ENCODE results near the gene C16orf74. TPM values are rescaled to one million over a fixed set of nuclear protein-coding genes. Genes with fewer than 3 reads are reported as not detected.

C16orf74 gene
- total RNA-seq, 1 donor from 2014 or later = 2.3 TPM

DNA sequence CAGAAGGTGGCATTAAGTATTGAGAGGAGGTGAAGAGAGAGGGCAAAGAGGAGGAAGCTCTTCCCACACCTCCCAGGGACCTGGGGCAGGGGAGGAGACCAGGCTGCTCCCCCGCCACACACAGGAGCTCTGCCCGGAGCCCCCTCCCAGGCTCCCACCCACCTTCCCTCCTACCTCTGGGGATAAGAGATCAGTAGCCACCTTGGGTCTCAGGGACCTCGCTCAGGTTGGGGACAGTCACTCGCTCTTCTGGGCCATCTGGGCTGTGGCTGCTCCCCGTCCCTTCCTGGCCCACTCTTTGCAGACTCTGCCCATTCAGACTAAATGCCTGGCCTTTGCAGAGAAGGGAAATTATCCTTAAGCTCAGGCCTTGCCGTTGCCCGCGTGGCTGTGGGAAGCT lies 14.9 kb upstream of the C16orf74 start:
- Histone ChIP-seq H3K27ac (replicated peaks) (no peak overlapping the region), H3K4me1 (no peaks in the 10 kb centered on the region), H3K4me3 (no peak overlapping the region), H3K27me3 (ENCODE audit: low read depth) (peaks cover 30% of the 10 kb centered on the region), H3K36me3 (no peaks in the 10 kb centered on the region), H3K9me3 (replicated peaks) (no peaks in the 10 kb centered on the region)
- no peak for DNase-seq
- TF ChIP-seq, protein P1, sequence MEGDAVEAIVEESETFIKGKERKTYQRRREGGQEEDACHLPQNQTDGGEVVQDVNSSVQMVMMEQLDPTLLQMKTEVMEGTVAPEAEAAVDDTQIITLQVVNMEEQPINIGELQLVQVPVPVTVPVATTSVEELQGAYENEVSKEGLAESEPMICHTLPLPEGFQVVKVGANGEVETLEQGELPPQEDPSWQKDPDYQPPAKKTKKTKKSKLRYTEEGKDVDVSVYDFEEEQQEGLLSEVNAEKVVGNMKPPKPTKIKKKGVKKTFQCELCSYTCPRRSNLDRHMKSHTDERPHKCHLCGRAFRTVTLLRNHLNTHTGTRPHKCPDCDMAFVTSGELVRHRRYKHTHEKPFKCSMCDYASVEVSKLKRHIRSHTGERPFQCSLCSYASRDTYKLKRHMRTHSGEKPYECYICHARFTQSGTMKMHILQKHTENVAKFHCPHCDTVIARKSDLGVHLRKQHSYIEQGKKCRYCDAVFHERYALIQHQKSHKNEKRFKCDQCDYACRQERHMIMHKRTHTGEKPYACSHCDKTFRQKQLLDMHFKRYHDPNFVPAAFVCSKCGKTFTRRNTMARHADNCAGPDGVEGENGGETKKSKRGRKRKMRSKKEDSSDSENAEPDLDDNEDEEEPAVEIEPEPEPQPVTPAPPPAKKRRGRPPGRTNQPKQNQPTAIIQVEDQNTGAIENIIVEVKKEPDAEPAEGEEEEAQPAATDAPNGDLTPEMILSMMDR (IDR thresholded peaks at IDR 0.05; ENCODE audit: borderline replicate concordance) = no peak
- intact Hi-C loops (cut with micrococcal nuclease) = no loop called here

DNA sequence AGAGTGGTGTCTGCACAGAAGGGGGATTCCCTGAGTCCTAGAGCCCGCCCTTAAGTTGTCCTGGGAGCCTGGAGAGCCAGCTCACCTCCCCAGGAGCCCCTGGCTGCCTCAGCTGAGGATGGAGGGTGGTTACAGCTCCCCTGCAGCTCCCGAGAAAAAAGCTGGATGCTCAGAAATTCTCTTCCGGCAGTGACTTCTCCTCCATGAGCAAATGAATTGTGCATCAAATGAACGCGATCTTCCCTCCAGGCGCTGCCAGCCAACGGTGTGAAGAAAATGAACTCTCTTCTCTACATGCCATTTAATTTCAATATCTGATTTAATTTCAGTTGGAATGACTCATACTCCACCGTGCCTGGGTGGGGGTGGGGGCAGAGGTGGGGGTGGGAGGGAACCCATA lies 14.3 kb upstream of the C16orf74 start:
- intact Hi-C loops (cut with micrococcal nuclease) = no loop called here
- no peaks in the 10 kb centered on the region for H3K9me3 ChIP-seq (replicated peaks)

DNA sequence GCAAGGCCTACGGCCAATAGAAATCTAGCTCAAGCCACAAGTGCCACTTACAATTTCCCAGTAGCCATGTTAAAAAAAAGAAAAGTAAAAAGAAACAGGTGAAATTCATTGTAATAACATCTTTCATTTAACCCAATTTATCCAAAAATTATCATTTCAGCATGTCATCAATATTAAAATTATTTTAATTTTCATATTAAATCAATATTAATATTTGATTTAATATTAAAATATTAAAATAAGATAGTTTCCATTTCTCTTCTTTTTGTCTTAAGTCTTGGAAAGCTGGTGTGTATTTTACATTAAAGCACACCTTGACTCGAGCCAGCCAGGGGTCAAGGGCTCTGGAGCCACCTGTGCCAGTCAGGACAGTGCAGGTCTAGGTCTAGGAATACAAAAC lies 12.7 kb upstream of the C16orf74 start:
- Histone ChIP-seq H3K27ac (replicated peaks) (no peak overlapping the region), H3K27me3 (ENCODE audit: low read depth) (peaks cover 52% of the 10 kb centered on the region), H3K4me3 (no peak overlapping the region), H3K9me3 (replicated peaks) (no peaks in the 10 kb centered on the region), H3K36me3 (no peaks in the 10 kb centered on the region), H3K4me1 (no peaks in the 10 kb centered on the region)
- intact Hi-C loops (cut with micrococcal nuclease) = no loop called here
- no peak for DNase-seq
- TF ChIP-seq, protein P1 (IDR thresholded peaks at IDR 0.05; ENCODE audit: borderline replicate concordance) = no peak

More for the DNA sequence above, 14.3 kb upstream of the C16orf74 start:
- peaks cover 36% of the 10 kb centered on the region for H3K27me3 ChIP-seq (ENCODE audit: low read depth)
- H3K27ac ChIP-seq (replicated peaks) = no peak overlapping the region
- H3K4me1 ChIP-seq = no peaks in the 10 kb centered on the region
- DNase-seq = no peak
- H3K36me3 ChIP-seq = no peaks in the 10 kb centered on the region
- TF ChIP-seq, protein P1 (IDR thresholded peaks at IDR 0.05; ENCODE audit: borderline replicate concordance) = no peak
- H3K4me3 ChIP-seq = no peak overlapping the region

DNA sequence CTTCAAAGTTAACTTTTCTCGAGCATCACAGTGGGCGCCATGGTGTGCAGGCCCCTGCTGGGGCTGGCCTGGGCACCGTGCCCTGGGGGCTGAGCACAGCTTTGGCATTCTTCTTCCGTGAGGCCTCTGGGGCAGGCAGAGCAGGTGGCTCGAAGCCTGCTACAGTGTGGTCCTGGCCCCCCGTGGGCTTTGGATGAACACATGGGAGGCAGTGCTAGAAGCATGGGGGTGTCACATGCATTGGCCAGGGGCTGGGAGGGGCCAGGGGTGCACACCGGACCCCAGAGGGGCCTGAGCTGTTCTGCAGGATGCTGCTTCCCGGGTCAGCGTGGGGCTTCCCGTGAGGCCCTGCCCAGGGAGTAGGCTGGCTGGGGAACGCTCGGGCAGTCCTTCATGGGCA lies 12.1 kb upstream of the C16orf74 start:
- intact Hi-C loops (cut with micrococcal nuclease) = no loop called here
- TF ChIP-seq, protein P1 (IDR thresholded peaks at IDR 0.05; ENCODE audit: borderline replicate concordance) = no peak
- no peaks in the 10 kb centered on the region for H3K9me3 ChIP-seq (replicated peaks)
- H3K4me3 ChIP-seq = no peak overlapping the region
- H3K4me1 ChIP-seq = no peaks in the 10 kb centered on the region
- H3K27me3 ChIP-seq (ENCODE audit: low read depth) = peaks cover 52% of the 10 kb centered on the region
- H3K27ac ChIP-seq (replicated peaks) = no peak overlapping the region
- no peak for DNase-seq
- no peaks in the 10 kb centered on the region for H3K36me3 ChIP-seq

DNA sequence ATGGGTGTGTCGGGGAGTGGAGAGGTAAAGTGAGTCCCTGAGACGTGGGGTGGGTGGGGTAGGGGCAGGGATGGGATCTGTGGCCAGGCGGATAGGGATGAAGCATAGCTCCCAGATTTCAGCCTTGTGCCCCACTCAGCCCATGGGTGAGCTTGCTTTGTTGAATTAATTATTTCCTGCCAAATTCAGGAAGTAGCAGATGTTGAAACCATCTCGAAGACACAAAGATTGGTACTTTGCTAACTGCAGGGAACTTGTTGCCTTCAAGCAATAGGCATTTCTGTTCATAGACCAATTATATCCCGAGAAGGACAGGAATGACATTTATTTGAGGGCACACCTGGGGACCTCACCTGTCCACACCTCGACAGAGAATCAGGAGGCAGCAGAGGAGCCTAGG lies 11.0 kb upstream of the C16orf74 start:
- Histone ChIP-seq H3K36me3 (no peaks in the 10 kb centered on the region), H3K27me3 (ENCODE audit: low read depth) (peaks cover 52% of the 10 kb centered on the region), H3K4me3 (no peak overlapping the region), H3K4me1 (no peaks in the 10 kb centered on the region), H3K27ac (replicated peaks) (no peak overlapping the region), H3K9me3 (replicated peaks) (no peaks in the 10 kb centered on the region)
- DNase-seq = no peak
- intact Hi-C loops (cut with micrococcal nuclease) = no loop called here
- TF ChIP-seq, protein P1 (IDR thresholded peaks at IDR 0.05; ENCODE audit: borderline replicate concordance) = no peak
